NCI-H2029 treated with DMSO at 0.1 percent for 48 hours (cell line): Measurements from ENCODE around the gene CNTFR.

ENCODE experiments used
- DNase-seq: peaks from one replicate; lab custom pipeline; 2025; lab: John Stamatoyannopoulos, UW

Gene CNTFR

DNA sequence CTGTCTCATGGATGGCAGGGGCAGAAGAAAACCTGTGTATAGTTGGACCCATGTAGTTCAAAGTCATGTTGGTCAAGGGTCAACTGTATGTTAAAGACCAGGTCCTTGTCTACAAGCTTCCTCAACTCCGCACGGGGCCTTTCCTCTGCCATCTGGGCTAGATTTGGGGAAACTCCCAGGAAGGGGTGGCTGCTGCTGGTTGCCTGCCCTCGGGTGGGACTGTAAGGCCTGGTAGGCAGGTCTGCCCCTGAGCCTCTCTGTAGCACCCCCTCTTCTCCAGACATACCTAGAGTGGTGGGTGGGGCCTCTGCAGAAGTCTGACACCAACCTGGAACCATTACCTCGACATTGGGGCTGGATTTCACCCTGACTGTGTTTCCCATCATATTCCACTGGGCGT lies 82.0 kb downstream of the CNTFR start:
- no peak for DNase-seq

- no peak for DNase-seq
Observed at GRCh38 chr9:34506623-34507022, 82.9 kb downstream of the CNTFR start.

- DNase-seq = no peak
Observed at GRCh38 chr9:34505370-34506120, 84.0 kb downstream of the CNTFR start.

DNA sequence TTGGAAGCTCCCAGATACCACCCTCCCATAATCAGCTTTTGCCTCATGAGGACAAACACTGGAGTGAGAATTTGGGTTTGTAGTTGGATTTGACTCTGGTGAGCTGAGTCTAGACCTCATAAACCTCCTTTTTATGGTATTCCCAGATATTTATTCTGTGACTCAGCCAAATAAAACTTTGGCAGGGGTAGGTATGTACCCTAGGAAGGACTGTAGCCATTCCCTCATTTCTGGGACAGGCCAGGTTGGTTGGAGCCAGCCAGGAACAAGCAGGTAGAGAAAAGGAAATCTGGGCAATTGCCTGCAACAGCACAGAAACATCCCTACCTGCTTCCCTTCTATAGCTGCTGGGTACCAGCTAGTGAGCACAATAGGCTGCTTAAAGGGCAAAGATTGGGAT lies 86.1 kb downstream of the CNTFR start:
- no peak for DNase-seq

GRCh38 chr9:34502891-34503290 lies 86.6 kb downstream of the CNTFR start:
- peak; percentile 67 for DNase-seq

- no peak for DNase-seq
Observed at GRCh38 chr9:34502471-34502870, 87.1 kb downstream of the CNTFR start.

DNA sequence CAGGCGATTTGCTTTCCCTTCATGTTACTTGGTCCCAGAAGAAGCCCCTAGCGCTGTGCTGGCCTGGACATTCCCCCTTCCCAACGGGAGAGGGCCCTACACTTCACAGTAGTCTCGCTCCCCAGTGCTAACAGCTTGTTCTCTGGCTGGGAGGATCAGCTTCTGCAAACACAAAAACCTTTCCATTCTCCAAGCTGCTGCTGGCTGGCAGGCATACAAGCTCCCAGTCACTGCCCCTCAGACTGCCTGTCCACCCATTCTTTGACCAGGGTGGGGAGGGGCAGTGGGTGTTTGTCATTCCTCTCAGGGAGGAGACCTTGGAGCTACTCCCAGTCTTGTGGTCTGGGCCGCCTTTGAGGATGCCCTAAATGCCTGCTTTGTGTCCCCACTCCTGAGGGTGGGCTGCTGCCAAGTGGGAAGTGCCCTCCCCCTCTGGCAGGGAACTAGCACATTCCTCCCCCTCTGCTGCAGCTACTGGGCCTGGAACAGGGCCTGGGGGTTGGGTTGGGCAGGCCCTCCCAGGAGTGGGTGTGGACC lies 87.6 kb downstream of the CNTFR start:
- DNase-seq = peak; percentile 90
